ENCODE measurements around the gene LIN54. TPM values are rescaled to one million over a fixed set of nuclear protein-coding genes. Genes with fewer than 3 reads are reported as not detected.

LIN54 gene
- total RNA-seq, 1 experiment from 2014 or later: 14.5 TPM

- ATAC-seq (no peak), DNase-seq (ENCODE audit: low read depth, low spot score) (no peak)
- TF ChIP-seq POLR2AphosphoS5 (IDR thresholded peaks at IDR 0.05; ENCODE audit: low read depth, low read length) (no peak), TCF7L2 (IDR thresholded peaks at IDR 0.05; ENCODE audit: low read depth, low read length) (no peak), SIN3A (IDR thresholded peaks at IDR 0.05; ENCODE audit: borderline replicate concordance, insufficient read depth, low read depth, low read length) (no peak)
- TF ChIP-seq, protein P1, sequence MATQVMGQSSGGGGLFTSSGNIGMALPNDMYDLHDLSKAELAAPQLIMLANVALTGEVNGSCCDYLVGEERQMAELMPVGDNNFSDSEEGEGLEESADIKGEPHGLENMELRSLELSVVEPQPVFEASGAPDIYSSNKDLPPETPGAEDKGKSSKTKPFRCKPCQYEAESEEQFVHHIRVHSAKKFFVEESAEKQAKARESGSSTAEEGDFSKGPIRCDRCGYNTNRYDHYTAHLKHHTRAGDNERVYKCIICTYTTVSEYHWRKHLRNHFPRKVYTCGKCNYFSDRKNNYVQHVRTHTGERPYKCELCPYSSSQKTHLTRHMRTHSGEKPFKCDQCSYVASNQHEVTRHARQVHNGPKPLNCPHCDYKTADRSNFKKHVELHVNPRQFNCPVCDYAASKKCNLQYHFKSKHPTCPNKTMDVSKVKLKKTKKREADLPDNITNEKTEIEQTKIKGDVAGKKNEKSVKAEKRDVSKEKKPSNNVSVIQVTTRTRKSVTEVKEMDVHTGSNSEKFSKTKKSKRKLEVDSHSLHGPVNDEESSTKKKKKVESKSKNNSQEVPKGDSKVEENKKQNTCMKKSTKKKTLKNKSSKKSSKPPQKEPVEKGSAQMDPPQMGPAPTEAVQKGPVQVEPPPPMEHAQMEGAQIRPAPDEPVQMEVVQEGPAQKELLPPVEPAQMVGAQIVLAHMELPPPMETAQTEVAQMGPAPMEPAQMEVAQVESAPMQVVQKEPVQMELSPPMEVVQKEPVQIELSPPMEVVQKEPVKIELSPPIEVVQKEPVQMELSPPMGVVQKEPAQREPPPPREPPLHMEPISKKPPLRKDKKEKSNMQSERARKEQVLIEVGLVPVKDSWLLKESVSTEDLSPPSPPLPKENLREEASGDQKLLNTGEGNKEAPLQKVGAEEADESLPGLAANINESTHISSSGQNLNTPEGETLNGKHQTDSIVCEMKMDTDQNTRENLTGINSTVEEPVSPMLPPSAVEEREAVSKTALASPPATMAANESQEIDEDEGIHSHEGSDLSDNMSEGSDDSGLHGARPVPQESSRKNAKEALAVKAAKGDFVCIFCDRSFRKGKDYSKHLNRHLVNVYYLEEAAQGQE (IDR thresholded peaks at IDR 0.05; ENCODE audit: insufficient read depth in 1 of 2, low read depth in 2 of 2, low read length in 1 of 2): no peak
- TF ChIP-seq, protein P2, sequence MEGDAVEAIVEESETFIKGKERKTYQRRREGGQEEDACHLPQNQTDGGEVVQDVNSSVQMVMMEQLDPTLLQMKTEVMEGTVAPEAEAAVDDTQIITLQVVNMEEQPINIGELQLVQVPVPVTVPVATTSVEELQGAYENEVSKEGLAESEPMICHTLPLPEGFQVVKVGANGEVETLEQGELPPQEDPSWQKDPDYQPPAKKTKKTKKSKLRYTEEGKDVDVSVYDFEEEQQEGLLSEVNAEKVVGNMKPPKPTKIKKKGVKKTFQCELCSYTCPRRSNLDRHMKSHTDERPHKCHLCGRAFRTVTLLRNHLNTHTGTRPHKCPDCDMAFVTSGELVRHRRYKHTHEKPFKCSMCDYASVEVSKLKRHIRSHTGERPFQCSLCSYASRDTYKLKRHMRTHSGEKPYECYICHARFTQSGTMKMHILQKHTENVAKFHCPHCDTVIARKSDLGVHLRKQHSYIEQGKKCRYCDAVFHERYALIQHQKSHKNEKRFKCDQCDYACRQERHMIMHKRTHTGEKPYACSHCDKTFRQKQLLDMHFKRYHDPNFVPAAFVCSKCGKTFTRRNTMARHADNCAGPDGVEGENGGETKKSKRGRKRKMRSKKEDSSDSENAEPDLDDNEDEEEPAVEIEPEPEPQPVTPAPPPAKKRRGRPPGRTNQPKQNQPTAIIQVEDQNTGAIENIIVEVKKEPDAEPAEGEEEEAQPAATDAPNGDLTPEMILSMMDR (IDR thresholded peaks at IDR 0.05): no peak
- Histone ChIP-seq H3K4me1 (ENCODE audit: control insufficient read depth, insufficient read depth, low read length) (no peaks in the 10 kb centered on the region), H3K27me3 (ENCODE audit: control insufficient read depth, insufficient read depth, low read length) (no peaks in the 10 kb centered on the region), H3K9me3 (ENCODE audit: control insufficient read depth, insufficient read depth, low read depth, low read length) (no peaks in the 10 kb centered on the region), H3K27ac (ENCODE audit: low read length) (no peak overlapping the region), H3K4me3 (ENCODE audit: low read depth in 2 of 2, low read length in 2 of 2) (no peak overlapping the region), H3K36me3 (ENCODE audit: control insufficient read depth, insufficient read depth, low read length) (no peaks in the 10 kb centered on the region)
- ChIA-PET POLR2A (no interaction called here), CTCF (no interaction called here)
- in situ Hi-C loops (cut with HindIII; ENCODE audit: low pct_unique_long_range_greater_than_20kb, low sequenced_read_pairs) (no loop called here), intact Hi-C loops (cut with micrococcal nuclease; ENCODE audit: unreplicated experiment) (no loop called here)
- no TSS peak for BruUV-seq (replicated peaks)
These were observed 63.1 kb downstream of the LIN54 start for GRCh38 chr4:82947498-82947897.

- Histone ChIP-seq H3K27ac (ENCODE audit: low read length) (no peak overlapping the region), H3K36me3 (ENCODE audit: control insufficient read depth, insufficient read depth, low read length) (peaks cover 7% of the 10 kb centered on the region; the same call in 1 of the 2 replicates), H3K4me3 (ENCODE audit: low read depth in 2 of 2, low read length in 2 of 2) (no peak overlapping the region), H3K4me1 (ENCODE audit: control insufficient read depth, insufficient read depth, low read length) (no peaks in the 10 kb centered on the region), H3K9me3 (ENCODE audit: control insufficient read depth, insufficient read depth, low read depth, low read length) (no peaks in the 10 kb centered on the region), H3K27me3 (ENCODE audit: control insufficient read depth, insufficient read depth, low read length) (no peaks in the 10 kb centered on the region)
- ChIA-PET CTCF (no interaction called here), POLR2A (no interaction called here)
- intact Hi-C loops (cut with micrococcal nuclease; ENCODE audit: unreplicated experiment): no loop called here
- TF ChIP-seq, protein P2 (IDR thresholded peaks at IDR 0.05): no peak
- TF ChIP-seq, protein P1 (IDR thresholded peaks at IDR 0.05; ENCODE audit: insufficient read depth in 1 of 2, low read depth in 2 of 2, low read length in 1 of 2): no peak
- TF ChIP-seq SIN3A (IDR thresholded peaks at IDR 0.05; ENCODE audit: borderline replicate concordance, insufficient read depth, low read depth, low read length): no peak
- no peak for TF ChIP-seq POLR2AphosphoS5 (IDR thresholded peaks at IDR 0.05; ENCODE audit: low read depth, low read length)
- TF ChIP-seq TCF7L2 (IDR thresholded peaks at IDR 0.05; ENCODE audit: low read depth, low read length): no peak
- in situ Hi-C loops (cut with HindIII; ENCODE audit: low pct_unique_long_range_greater_than_20kb, low sequenced_read_pairs): no loop called here
- BruUV-seq (replicated peaks): no TSS peak
- ATAC-seq: no peak
- DNase-seq (ENCODE audit: low read depth, low spot score): no peak
These were observed 71.2 kb downstream of the LIN54 start for GRCh38 chr4:82939414-82939813.
